ENCODE measurements around the gene RXYLT1.
"Not testable (repeated sequence)": the region's sequence is repeated elsewhere in the genome, so short reads cannot be mapped to it uniquely, and the experiment has no call there.

Gene RXYLT1, protein sequence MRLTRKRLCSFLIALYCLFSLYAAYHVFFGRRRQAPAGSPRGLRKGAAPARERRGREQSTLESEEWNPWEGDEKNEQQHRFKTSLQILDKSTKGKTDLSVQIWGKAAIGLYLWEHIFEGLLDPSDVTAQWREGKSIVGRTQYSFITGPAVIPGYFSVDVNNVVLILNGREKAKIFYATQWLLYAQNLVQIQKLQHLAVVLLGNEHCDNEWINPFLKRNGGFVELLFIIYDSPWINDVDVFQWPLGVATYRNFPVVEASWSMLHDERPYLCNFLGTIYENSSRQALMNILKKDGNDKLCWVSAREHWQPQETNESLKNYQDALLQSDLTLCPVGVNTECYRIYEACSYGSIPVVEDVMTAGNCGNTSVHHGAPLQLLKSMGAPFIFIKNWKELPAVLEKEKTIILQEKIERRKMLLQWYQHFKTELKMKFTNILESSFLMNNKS

DNA sequence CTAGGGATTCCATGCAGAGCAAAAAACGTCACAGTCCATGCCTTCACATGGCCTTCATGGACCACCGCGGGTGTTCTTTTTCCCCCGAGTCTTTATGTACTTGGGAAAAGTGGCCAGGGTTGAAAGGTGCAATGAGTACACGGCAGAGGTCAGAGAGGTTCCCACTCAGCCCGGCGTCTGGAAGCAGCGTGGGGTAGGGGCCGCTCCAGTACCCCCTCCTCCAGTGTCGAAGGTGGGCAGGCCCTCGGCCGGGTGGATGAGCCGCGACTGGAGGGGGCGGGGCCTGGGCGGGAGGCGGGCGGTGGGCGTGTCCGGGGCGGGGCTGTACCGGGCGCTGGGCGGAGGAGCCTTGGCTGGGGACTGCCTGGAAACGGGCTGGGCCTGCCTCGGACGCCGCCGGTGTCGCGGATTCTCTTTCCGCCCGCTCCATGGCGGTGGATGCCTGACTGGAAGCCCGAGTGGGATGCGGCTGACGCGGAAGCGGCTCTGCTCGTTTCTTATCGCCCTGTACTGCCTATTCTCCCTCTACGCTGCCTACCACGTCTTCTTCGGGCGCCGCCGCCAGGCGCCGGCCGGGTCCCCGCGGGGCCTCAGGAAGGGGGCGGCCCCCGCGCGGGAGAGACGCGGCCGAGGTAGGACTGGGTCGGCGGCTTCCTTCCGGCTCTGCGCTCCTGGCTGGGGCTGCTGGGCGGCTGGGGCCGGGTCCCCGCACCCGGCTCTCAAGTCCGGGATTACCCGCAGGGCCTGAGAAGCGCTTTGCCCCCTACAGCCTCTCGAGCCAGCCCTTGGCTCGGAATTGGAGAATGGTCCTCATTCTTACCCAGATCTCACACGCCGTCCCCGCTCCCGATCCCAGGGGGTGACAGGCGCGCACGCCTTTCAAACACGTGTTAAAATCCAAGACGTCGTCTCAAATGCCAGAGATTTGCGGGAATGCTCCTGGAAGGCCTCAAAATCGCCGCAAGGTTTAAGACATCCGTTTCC, at the start of gene RXYLT1:
RXYLT1 (plus strand) TSS at position 412 of the 984 bp plus-strand sequence; CDS start at position 464, 52 bp downstream.
- peak; percentile 17 for DNase-seq

DNA sequence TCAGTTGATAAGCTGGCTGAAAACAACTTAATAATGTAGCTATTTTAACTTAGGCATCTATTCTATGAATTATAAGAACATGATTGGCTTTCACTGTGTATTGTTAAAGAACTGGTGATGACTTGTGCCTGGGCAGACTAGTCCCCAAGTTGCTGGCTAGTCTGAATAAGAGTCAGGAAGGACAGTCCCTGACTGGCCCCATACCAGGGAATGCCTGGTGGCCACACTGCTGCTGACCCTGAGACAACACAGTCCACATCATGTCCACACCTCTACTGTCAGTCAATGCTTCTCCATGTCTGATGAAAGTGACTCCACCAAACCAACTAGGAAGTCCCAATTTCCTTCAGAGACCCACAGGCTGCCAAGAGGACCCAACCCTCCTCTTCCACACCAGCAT, 46.9 kb upstream of the RXYLT1 start:
- DNase-seq = not testable (repeated sequence)

DNA sequence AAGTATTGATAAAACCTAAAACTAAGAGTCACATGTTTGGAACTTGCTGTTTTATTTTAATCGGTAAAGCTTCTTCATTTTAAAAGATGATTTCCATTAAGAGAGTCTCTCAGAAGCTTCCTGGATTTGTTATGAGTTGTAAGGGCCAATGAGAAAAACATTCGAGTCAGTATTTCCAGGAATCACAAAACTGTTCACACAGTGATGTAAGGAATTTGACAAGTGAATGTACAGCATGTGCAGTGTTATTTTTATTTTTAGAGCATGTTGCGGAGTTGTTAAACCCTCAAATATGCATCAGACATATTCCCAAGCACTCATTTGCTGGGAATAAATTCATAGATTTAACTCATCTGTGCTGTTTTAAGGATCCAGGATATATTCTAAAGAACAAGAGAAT, 46.1 kb upstream of the RXYLT1 start:
- not testable (repeated sequence) for DNase-seq

DNA sequence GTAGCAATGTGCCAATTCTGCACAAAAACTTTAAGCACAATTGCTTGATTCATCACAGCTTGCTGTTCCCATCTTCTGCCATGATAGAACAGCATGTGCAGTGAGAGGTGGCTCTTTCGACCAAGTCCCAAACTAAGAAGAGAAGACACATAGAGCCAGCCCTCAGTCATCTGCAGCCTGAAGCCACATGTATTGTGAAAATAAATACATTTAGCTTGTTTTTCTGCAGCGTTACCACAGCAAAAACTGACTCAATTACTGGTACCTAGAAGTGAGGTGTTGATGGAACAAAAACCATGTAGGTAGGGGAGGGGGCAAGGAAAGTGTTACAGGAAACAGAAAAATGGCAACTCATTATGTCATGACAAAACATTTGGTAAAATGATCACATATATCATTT, 39.2 kb upstream of the RXYLT1 start:
- DNase-seq = not testable (repeated sequence)

DNA sequence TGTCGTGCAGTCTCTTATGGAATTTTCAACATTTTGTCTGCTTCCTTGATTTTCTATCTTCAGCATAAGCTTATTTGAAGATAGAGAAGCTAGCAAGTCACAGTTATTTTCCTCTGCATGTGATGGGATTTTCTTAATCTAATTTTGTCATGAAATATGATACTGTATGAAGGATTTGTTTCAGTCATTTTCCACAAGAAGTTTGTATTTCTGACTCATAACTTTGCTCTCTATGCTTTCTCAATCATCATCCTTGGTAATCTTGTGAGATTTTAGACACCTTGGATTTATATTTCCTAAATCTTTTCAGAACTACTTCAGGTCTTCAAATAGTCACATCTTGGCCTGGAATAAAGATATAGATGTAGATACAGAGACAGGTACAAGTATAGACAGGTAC, 38.3 kb upstream of the RXYLT1 start:
- not testable (repeated sequence) for DNase-seq

DNA sequence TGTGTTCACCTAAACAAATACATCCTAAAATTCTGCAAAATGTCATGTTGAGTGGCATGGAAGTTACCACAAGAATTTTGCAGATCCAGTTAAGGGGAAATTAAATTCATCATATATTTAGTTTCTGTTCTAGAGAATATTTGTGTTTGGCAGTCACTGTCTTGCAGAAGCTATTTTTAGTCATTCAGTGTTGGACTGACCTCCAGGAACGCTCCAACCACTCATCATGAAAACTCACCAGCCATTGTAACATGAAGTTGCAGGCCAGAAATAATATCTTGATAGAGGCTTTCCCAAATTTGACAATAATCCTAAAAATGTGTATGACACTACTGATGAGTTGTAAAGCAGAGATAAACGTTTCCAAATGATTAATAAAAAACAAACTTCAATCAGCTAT, 35.6 kb upstream of the RXYLT1 start:
- DNase-seq = not testable (repeated sequence)

DNA sequence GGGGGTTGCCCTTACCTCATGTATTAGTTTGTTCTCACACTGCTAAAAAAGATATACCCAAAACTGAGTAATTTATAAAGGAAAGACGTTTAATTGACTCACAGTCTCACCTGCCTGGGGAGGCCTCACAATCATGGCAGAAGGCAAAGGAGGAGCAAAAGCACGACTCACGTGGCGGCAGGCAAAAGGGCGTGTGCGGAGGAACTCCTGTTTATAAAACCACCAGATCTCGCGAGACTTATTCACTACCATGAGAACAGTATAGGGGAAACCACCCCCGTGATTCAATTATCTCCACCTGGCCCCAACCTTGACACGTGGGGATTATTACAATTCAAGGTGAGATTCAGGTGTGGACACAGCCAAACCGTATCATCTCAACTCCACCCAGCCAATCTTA, 33.2 kb upstream of the RXYLT1 start:
- not testable (repeated sequence) for DNase-seq

DNA sequence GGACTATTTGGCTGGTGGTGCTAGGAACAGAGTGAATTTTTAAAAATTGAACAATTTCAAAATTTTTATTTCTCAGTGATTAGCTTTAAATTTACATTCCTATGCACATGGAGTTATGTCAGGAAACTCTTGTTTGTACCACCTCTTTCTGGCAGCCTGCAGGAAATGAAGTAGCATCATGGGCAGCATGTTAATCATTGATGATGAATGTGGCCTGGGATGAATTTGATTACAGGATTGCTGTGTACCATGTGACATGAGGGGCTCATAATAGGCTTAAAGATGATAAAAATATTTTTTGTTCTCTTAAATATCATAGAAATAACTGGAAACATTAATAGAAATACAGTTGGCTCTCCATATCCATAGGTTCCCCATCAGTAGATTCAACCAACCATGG, 32.6 kb upstream of the RXYLT1 start:
- not testable (repeated sequence) for DNase-seq

DNA sequence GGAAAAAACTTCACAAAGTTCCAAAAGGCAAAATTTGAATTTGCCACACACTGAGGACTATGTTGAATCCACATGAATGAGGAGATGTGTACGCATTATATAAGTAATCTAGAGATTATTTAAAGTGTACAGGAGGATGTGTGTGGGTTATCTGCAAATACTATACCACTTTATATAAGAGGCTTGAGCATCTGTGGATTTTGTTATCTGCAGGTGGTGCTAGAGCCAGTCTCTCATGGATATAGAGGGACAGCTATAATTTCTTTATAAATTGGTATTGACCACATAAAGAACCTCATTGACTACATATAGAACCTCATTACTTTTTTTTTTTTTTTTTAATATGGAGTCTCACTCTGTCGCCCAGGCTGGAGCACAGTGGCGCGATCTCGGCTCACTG, 32.2 kb upstream of the RXYLT1 start:
- DNase-seq = no peak

DNA sequence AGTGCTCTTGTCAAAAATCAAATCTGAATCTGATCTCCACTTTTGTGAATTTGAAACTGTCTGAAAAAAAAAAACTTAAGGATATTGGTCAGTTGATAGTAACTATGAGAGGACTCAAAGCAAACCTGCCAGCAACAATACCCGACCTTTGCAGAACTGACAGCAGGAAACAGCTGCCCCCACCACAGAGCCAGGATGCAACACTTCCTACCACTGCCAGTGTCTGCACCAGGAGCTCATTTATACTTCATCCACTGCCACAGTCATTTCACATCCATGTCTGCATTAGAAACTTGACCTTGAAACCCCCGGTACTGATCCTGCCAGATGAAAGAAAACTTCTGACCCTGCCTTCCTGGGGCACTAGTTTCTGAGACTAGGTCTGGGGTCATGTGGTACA, 27.4 kb upstream of the RXYLT1 start:
- no peak for DNase-seq

DNA sequence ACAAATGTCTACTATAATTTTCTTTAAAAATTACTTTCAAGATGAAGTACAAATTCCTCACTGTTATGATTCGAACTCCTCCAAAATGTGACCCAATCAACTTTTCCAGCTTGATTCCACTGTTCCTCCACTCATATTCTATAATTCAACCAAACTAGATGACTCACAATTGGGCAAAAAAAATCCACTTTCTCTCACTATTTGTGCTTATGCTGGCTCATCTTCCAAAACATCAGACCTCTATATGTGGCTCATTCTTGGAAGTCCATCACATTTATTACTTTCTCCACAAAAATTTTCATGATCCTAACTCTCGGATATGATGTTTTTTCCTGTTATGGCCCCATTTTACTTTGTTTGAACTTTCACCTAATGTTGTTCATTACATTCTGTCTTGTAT, 26.9 kb upstream of the RXYLT1 start:
- no peak for DNase-seq

DNA sequence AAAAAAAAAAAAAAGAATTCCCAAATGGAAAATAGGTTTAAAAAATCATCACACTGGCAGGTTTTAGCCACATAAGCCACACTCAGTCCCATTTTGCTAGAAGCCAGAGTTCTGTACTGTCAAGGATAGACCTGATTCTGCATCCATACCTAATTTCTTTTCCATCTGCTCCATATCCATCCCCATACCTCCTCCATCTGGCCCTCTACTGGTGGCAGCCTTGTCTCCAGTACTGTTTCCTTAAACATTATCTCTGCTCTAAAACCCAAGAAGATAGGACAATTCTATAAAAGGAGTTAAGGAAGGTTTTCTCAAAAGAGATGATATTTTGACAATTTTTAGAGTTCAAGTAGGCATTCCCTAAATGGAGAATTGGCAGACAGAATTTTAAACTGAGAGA, 26.0 kb upstream of the RXYLT1 start:
- DNase-seq = no peak

DNA sequence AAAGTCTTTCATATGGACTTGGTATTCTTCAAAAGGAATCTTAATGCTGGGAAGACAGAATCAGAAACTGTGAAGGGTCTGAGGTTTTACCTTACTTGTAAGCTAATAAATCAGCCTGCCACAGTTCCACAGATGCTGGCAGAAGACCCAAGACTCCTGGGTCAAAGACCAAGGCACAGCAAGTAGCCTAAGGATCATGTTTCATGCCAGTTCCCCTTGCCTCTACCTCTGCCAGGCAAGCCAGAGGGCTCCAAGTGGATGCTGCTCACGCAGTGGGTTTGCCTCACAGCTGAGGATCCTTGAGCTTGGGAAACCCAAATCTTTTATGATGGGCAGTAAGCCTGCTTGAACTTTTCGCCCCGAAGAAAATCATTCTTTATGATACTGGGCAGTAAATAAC, 15.2 kb upstream of the RXYLT1 start:
- DNase-seq = no peak

DNA sequence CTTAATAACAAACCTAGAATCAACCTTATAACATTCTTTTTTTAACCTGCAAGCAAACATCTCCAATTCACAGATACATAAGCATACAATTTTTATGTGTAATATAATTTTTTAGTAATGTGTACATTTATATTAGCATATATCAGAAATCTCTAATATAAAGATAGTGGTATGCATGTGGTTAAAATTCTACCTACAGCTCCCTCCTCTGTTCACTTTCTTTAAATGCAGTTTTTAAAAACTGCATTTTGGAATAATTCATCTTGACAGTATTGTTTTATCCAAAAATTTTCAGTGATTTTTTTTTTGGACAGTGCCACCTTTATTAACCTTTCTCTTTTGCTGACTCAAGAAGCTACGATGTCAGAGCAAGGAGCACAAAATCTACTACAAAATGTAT, 13.2 kb upstream of the RXYLT1 start:
- no peak for DNase-seq

DNA sequence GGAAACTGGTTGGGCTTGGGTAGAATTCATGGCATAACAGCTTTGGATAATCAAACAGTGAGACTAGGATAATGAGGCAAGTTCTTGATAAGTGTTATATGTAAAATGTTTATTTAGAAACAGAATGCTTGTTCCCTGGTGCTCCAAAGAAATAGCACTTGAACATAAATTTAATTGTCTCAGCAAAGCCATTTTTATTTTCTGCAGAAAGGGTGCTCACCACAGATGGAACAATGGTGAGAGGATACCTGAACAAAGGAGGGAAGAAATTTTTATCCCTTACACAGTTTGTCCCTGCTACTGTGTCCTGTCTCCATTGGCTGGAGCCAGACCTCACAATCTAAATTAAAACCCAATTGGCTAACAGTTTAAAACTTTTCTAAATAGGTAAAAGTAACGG, 9.3 kb upstream of the RXYLT1 start:
- DNase-seq = no peak

DNA sequence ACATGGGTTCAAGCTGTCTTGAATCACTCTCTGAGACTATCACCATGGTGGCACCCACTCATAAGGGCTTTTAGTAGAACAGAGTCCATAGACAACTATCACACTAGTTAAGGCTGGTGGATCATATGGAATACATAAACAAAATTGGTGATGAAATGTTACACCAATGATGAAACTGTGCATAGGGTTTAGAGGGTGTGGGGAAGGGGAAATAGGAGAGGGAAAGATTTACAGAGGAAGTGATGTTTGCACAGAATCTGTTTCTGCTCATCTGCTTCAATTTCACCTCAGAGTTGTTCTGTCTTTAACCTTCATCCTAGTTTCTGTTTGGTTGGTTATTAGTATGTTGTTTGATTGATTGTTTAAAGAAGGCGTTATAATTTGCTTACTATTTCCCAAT, 2.4 kb upstream of the RXYLT1 start:
- no peak for DNase-seq

DNA sequence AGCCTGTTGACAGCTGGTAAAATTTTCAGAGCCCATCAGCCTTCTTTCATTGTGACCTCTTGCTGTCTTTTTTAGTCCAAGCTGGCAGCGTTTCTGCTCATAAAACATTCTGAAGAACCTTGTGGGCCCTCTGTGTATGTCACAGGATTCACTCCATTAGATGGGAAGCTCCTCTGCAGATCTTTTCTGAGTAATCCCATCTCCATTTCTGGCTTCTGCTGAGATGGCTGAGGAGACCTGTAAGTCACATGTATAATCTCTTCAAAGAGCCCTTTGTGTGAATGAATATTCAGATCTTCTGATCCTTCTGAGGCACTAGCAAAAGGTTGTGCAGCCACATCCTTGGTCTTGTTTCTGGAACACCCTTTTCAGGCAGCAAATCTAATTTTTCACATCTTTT, 2.8 kb downstream of the RXYLT1 start:
- DNase-seq = no peak

DNA sequence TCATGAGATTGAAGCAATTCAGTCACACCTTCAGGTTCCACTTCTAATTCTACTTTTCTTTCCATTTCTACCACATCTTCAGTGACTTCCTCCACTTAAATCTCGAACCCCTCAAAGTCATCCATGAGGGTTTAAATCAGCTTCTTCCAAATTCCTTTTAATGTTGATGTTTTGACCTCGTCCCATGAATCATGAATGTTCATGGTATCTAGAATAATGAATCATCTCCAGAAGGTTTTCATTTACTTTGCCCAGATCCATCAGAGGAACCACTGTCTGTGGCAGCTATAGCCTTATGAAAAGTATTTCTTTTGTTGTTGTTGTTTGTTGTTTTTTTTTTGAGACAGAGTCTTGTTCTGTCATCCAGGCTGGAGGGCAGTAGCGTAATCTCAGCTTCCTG, 7.6 kb downstream of the RXYLT1 start:
- no peak for DNase-seq

DNA sequence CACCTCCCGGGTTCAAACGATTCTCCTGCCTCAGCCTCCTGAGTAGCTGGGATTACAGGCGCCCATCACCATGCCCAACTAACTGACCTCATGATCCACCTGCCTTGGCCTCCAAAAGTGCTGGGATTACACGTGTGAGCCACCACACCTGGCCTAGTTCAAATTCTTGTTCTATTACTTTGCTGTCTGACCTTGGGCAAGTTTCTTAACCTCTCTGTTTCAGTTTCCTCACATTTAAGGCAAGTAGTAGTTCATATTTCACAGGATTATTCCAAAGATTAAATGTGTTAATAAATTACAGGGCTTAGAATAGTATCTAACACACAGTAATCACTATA, 10.9 kb downstream of the RXYLT1 start:
- DNase-seq = no peak

DNA sequence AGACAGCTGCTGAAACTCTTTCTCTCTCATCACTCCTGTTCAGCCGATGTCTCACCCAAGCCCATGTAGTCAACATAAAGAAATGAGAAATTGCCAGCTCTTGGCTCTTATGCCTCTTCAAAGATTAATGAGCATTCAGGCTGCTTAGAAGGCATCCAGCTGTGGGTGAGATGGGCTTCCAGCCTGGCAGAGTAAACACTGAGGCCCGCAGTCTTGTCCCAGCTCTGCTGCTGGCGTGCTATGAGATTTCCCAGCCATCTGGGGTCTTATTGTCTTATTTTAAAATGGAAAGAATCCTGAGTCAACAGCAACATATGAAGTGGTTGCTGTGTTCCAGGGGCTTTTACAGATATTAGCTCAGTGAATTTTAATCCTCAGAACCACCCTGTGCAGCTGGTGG, 12.6 kb downstream of the RXYLT1 start:
- DNase-seq = no peak

DNA sequence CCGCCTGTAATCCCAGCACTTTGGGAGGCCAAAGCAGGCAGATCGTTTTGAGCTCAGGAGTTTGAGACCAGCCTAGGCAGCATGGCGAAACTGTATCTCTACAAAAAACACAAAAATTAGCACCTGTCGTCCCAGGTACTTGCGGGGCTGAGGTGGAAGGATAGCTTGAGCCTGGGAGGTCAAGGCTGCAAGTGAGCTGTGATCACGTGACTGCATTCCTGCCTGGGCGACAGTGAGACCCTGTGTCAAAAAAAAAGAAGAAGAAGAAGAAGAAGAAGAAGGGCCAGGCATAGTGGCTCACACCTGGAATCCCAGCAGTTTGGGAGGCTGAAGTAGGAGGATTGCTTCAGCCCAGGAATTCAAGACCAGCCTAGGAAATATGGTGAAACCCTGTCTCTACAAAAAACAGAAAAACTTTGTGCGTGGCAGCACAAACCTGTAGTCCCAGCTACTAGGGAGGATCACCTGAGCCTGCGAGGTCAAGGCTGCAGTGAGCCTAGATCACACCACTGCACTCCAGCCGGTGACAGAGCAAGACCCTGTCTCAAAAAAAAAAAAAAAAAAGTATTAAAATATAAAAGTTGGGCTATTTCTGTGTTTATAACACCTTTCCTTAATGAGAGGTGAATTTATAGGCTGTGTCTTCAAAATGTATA, 15.5 kb downstream of the RXYLT1 start:
- DNase-seq = no peak

DNA sequence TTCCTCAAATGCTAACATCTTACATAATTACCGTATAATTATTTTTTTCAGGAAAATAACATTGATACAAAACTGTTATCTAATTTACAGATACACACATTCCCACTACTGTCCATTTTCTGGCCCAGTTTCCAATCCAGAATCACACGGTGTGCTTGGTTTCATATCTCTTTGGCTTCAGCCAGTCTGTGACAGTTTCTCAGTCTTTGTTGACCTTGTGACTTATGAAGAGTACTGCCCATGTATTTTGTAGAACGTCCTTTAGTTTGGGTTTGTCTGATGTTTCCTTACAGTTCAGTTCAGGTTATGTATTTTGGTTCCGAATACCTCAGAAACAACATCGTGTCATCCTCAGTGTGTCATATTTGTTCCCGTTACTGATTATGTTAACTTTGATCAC, 16.2 kb downstream of the RXYLT1 start:
- no peak for DNase-seq

DNA sequence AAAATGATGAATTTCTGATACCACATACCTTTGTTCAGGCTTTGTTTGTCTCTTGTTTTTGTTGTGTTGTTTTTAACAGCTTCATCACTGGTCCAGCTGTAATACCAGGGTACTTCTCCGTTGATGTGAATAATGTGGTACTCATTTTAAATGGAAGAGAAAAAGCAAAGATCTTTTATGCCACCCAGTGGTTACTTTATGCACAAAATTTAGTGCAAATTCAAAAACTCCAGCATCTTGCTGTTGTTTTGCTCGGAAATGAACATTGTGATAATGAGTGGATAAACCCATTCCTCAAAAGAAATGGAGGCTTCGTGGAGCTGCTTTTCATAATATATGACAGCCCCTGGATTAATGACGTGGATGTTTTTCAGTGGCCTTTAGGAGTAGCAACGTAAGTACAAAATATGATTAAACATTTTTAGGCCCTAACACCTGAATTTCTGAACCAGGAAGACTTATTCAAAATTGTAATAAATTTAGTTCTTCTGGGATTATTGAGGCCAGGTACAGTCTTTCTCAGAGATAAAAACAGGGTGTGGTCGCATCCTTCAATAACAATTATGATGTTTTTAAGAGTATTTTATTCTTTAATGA, 22.4 kb downstream of the RXYLT1 start:
- no peak for DNase-seq

All from KG1 (cell line).